GM12878 (cell line): ENCODE data around the gene ASS1. TPM values are rescaled to one million over a fixed set of nuclear protein-coding genes. Genes with fewer than 3 reads are reported as not detected.

Source experiments
- ATAC-seq: fragments of 200-7000 bp; cut with Tn5 transposase; 3 replicates; pipeline ENCODE4 v1.9.1; 2020; ENCODE audit warnings: mild to moderate bottlenecking, moderate library complexity
- BruUV-seq: library from RNA; stranded (reverse); fragments of 400-500 nt; replicated peaks from 2 replicates; lab custom pipeline; 2021; lab: Mats Ljungman, UMichigan
- CTCF ChIA-PET: fragments of 300-600 bp; sonication (Branson Sonifier 250); formaldehyde crosslinking; extraction: SDS; loops from one replicate; lab custom pipeline; 2021; ENCODE audit warnings: inconsistent platforms; lab: Yijun Ruan, JAX
- POLR2A ChIA-PET: fragments of 350-600 bp; formaldehyde crosslinking; extraction: SDS; loops from one replicate; lab custom pipeline; 2021; ENCODE audit warnings: inconsistent platforms; lab: Charles Lee
- RAD21 ChIA-PET: fragments of 300-600 bp; sonication (Branson Sonifier 250); formaldehyde crosslinking; loops from one replicate; lab custom pipeline; 2023; ENCODE audit warnings: antibody characterized with exemption; ENCODE audit not compliant: unreplicated experiment; lab: Charles Lee
- SMC1A ChIA-PET: fragments of 300-600 bp; sonication (Branson Sonifier 250); formaldehyde crosslinking; loops from one replicate; lab custom pipeline; 2023; ENCODE audit not compliant: unreplicated experiment, uncharacterized antibody; lab: Charles Lee
- DNase-seq: peaks from one replicate; pipeline ENCODE4 v3.0.0-alpha.2; 2011; ENCODE audit warnings: low read depth, low spot score
- FAIRE-seq: peaks from 3 replicates; lab custom pipeline; 2011; peaks lifted over from hg19 to GRCh38; lab: Jason Lieb, UNC
- H2AFZ ChIP-seq: 2 replicates; pipeline ENCODE4 v1.6.0; 2011; ENCODE audit warnings: low read depth, low read length, control low read depth; ENCODE audit not compliant: control insufficient read depth
- H3K27ac ChIP-seq: 2 replicates; pipeline ENCODE4 v1.5.1; 2011; ENCODE audit warnings: control low read depth; ENCODE audit not compliant: control insufficient read depth, insufficient read depth
- H3K27me3 ChIP-seq, 2 experiments: replicated peaks in 1 of 2; 2 replicates each; pipeline versions ENCODE4 v1.6.0 to v1.6.1; 2011; ENCODE audit warnings: low read length in 1 of 2; ENCODE audit not compliant: control insufficient read depth in 2 of 2, insufficient read depth in 2 of 2
- H3K36me3 ChIP-seq, 2 experiments: 2 replicates each; pipeline ENCODE4 v1.5.1; 2011; ENCODE audit warnings: low read length in 1 of 2; ENCODE audit not compliant: control insufficient read depth in 2 of 2, insufficient read depth in 2 of 2
- H3K4me1 ChIP-seq: 2 replicates; pipeline ENCODE4 v1.6.1; 2011; ENCODE audit warnings: mild to moderate bottlenecking, low read length, moderate library complexity, mixed read lengths; ENCODE audit not compliant: control insufficient read depth, insufficient read depth
- H3K4me2 ChIP-seq: 2 replicates; pipeline ENCODE4 v1.6.0; 2011; ENCODE audit warnings: control low read depth; ENCODE audit not compliant: control insufficient read depth, insufficient read depth
- H3K4me3 ChIP-seq: fragments of 200-600 bp; sonication (generic); 2 replicates; pipeline ENCODE4 v1.5.1; 2016
- H3K79me2 ChIP-seq: 2 replicates; pipeline ENCODE4 v1.6.0; 2011; ENCODE audit warnings: low read length; ENCODE audit not compliant: control insufficient read depth, insufficient read depth
- H3K9ac ChIP-seq: 2 replicates; pipeline ENCODE4 v1.8.0; 2011; ENCODE audit warnings: low read length, control low read depth, mixed read lengths; ENCODE audit not compliant: control insufficient read depth, insufficient read depth
- H3K9me3 ChIP-seq: replicated peaks from 3 replicates; pipeline ENCODE4 v1.5.1; 2011; ENCODE audit warnings: mild to moderate bottlenecking, low read length; ENCODE audit not compliant: control insufficient read depth, insufficient read depth
- H4K20me1 ChIP-seq: 2 replicates; pipeline ENCODE4 v1.6.0; 2011; ENCODE audit not compliant: control insufficient read depth, insufficient read depth
- CHD1 ChIP-seq: IDR thresholded peaks from 2 replicates; pipeline ENCODE4 v1.6.1; 2012; ENCODE audit warnings: low read depth, low read length, improper control_type of control experiment
- E4F1 ChIP-seq: fragments of 450-650 bp; IDR thresholded peaks from 2 replicates; pipeline ENCODE4 v1.6.1; 2018; ENCODE audit warnings: borderline replicate concordance, mild to moderate bottlenecking; ENCODE audit not compliant: partially characterized antibody
- NFIC ChIP-seq: IDR thresholded peaks from 2 replicates; pipeline ENCODE4 v1.6.1; 2012; ENCODE audit warnings: low read depth, mild to moderate bottlenecking, inconsistent platforms, low read length, moderate library complexity
- NFYA ChIP-seq: IDR thresholded peaks from 2 replicates; pipeline ENCODE4 v1.6.1; 2011; ENCODE audit warnings: low read depth, mild to moderate bottlenecking, low read length, improper control_type of control experiment, borderline replicate concordance
- SUZ12 ChIP-seq: fragments of 200-600 bp; sonication (generic); IDR thresholded peaks from one replicate; pipeline ENCODE4 v1.6.1; 2018; ENCODE audit warnings: antibody characterized with exemption, mild to moderate bottlenecking; ENCODE audit not compliant: unreplicated experiment
- TAF1 ChIP-seq: IDR thresholded peaks from 2 replicates; pipeline ENCODE4 v1.6.1; 2011; ENCODE audit warnings: mild to moderate bottlenecking, low read depth, low read length, borderline replicate concordance
- WGBS: methylation state at CpG from one replicate; pipeline ENCODE4 v1.1.6; 2016; ENCODE audit warnings: low lambda C conversion rate; ENCODE audit not compliant: insufficient replicate concordance, insufficient coverage; ENCODE audit errors: missing lambda C conversion rate; 5-methylcytosine and 5-hydroxymethylcytosine counted together
- in situ Hi-C: fragments of 300-500 bp; cut with MboI; formaldehyde crosslinking; loops from 9 replicates; pipeline ENCODE4 v1.14.3; 2018; ENCODE audit warnings: mixed read lengths
- intact Hi-C: fragments of 100-400 bp; cut with micrococcal nuclease; formaldehyde crosslinking; loops from one replicate; pipeline ENCODE4 v1.14.2; 2022; ENCODE audit not compliant: unreplicated experiment
- polyA plus RNA-seq, 11 experiments: library from polyadenylated mRNA; depleted of rRNA in 4 of 11; unstranded in 6 of 11; stranded (reverse) in 5 of 11; fragments of >200 nt; fragmentation: Nextera tagmentation in 4 of 11; fragmentation: Illumina TruSeq in 1 of 11; extraction: Ambion mirVana in 4 of 11; extraction: Trizol in 1 of 11; gene quantifications; 1 replicate in 1 of 11; 2 replicates in 10 of 11; pipeline versions ENCODE4 v1.2.1 to v1.2.3, GENCODE V29; 2011 to 2016; ENCODE audit warnings: inconsistent platforms in 2 of 11, missing spikeins in 2 of 11, low read depth in 1 of 11
- total RNA-seq, 4 experiments: library from RNA; depleted of rRNA in 3 of 4; stranded (reverse); fragments of >200 nt in 3 of 4; fragmentation: Illumina TruSeq in 1 of 4; extraction: Trizol in 1 of 4; gene quantifications; 2 replicates each; pipeline versions ENCODE4 v1.2.1 to v1.2.3, GENCODE V29; 2013 to 2021
- TF ChIP-seq, protein P1 (sequence below): fragments of 450-650 bp; IDR thresholded peaks from 2 replicates; pipeline ENCODE4 v1.6.1; 2017; ENCODE audit warnings: low read depth, mild to moderate bottlenecking, moderate library complexity

The ASS1 gene
- total and polyA plus RNA-seq, 10 of the 15 experiments (the other 5 are each of a cell fraction or from before 2014, with no cell fraction given) = 0.10 to 6.1 (median 0.28) TPM; not detected in 3

DNA sequence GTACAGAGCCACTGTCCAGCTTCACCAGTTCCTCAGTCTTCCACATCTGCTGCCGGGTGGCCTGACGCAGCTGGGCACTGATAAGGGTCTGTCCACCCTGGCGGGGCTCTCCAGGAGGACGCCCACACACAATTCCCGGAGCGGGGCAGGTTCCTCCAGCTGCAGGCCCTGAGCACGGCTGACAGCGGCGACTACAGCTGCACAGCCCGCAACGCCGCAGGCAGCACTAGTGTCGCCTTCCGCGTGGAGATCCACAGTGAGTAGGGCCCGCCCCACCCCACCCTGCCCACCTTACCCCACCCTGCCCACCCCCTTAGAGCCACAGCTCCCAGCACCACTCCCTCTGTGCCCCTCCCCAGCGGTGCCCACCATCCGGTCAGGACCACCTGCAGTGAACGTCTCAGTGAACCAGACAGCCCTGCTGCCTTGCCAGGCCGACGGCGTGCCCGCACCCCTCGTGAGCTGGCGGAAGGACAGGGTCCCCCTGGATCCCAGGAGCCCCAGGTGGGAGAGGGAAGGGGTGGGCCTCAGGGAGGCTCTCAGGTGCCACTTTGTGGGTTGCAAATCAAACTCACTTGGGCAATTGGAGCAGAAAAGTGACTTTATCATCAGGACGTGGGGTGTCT, 48.8 kb upstream of the ASS1 start:
- FAIRE-seq = no peak
- Histone ChIP-seq H3K36me3 (no peaks in the 10 kb centered on the region), H3K4me2 (no peak overlapping the region), H3K9ac (no peak overlapping the region), H3K27me3 (peaks cover 0 to 4% of the 10 kb centered on the region in 2 experiments; a peak in 2 of 4 replicates), H3K27ac (no peak overlapping the region), H2AFZ (no peak overlapping the region), H3K4me1 (no peaks in the 10 kb centered on the region), H3K9me3 (no peaks in the 10 kb centered on the region; the same call in 2 of the 3 replicates), H3K4me3 (no peak overlapping the region), H3K79me2 (no peaks in the 10 kb centered on the region), H4K20me1 (no peaks in the 10 kb centered on the region)
- WGBS = 57% methylated on average over 21 of the region's 26 CpGs
- ATAC-seq = no peak
- intact Hi-C loops = no loop called here
- DNase-seq = no peak
- BruUV-seq = no TSS peak
- ChIA-PET POLR2A (interaction anchor here (0.5 kb wide), 1 partner anchor 1389 kb away, joined by 3 read pairs; no protein-coding TSS in a partner anchor), SMC1A (interaction anchor here (1.4 kb wide), 1 partner anchor 8 kb away, joined by 4 read pairs; no protein-coding TSS in a partner anchor), RAD21 (no interaction called here), CTCF (no interaction called here)
- TF ChIP-seq SUZ12 (no peak), E4F1 (no peak), CHD1 (no peak), NFYA (no peak), TAF1 (no peak), NFIC (no peak)
- TF ChIP-seq, protein P1, sequence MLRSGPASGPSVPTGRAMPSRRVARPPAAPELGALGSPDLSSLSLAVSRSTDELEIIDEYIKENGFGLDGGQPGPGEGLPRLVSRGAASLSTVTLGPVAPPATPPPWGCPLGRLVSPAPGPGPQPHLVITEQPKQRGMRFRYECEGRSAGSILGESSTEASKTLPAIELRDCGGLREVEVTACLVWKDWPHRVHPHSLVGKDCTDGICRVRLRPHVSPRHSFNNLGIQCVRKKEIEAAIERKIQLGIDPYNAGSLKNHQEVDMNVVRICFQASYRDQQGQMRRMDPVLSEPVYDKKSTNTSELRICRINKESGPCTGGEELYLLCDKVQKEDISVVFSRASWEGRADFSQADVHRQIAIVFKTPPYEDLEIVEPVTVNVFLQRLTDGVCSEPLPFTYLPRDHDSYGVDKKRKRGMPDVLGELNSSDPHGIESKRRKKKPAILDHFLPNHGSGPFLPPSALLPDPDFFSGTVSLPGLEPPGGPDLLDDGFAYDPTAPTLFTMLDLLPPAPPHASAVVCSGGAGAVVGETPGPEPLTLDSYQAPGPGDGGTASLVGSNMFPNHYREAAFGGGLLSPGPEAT = no peak
- in situ Hi-C loops = no loop called here
